B cell (primary cell): Measurements from ENCODE around the gene KMT2A. TPM values are rescaled to one million over a fixed set of nuclear protein-coding genes. Genes with fewer than 3 reads are reported as not detected.

Experiments used
- ATAC-seq: fragments of 200-7000 bp; cut with Tn5 transposase; one replicate; pipeline ENCODE4 v1.10.0; 2021; ENCODE audit warnings: low read depth, mild to moderate bottlenecking, moderate number of reproducible peaks, moderate library complexity
- CTCF ChIA-PET: fragments of 350-600 bp; sonication (Branson Sonifier 250); formaldehyde crosslinking; loops from one replicate; lab custom pipeline; 2021; ENCODE audit warnings: antibody characterized with exemption, inconsistent platforms; lab: Charles Lee
- POLR2A ChIA-PET: fragments of 350-600 bp; sonication (Branson Sonifier 250); formaldehyde crosslinking; loops from one replicate; lab custom pipeline; 2021; ENCODE audit warnings: antibody characterized with exemption; lab: Charles Lee
- DNase-seq: peaks from one replicate; pipeline ENCODE4 v3.0.0; 2013
- H2AFZ ChIP-seq: 2 replicates; pipeline ENCODE4 v1.6.1; 2012; ENCODE audit warnings: mild to moderate bottlenecking, low read depth, low read length; ENCODE audit not compliant: insufficient read depth, poor library complexity, severe bottlenecking
- H3K27ac ChIP-seq, 2 donors: 1 replicate in 1 of 2; 2 replicates in 1 of 2; pipeline ENCODE4 v1.5.1; 2012 to 2013; ENCODE audit warnings: low read length in 2 of 2, mild to moderate bottlenecking in 2 of 2, moderate library complexity in 1 of 2
- H3K27me3 ChIP-seq, 4 experiments: fragments of 200-600 bp in 1 of 4; sonication (generic) in 1 of 4; replicated peaks in 1 of 4; 1 replicate in 2 of 4; 2 replicates in 2 of 4; pipeline versions ENCODE4 v1.6.1 to v1.7.0; 2013 to 2016; ENCODE audit warnings: low read length in 3 of 4, mild to moderate bottlenecking in 2 of 4, mixed read lengths in 1 of 4, moderate library complexity in 1 of 4; ENCODE audit not compliant: insufficient read depth in 4 of 4, control insufficient read depth in 3 of 4; ENCODE audit errors: control extremely low read depth in 1 of 4
- H3K36me3 ChIP-seq, 2 experiments: replicated peaks in 1 of 2; 1 replicate in 1 of 2; 2 replicates in 1 of 2; pipeline versions ENCODE4 v1.6.1 to v1.7.1; 2013; ENCODE audit warnings: low read length in 1 of 2; ENCODE audit not compliant: insufficient read depth in 2 of 2, control insufficient read depth in 1 of 2; ENCODE audit errors: control extremely low read depth in 1 of 2, extremely low read depth in 1 of 2
- H3K4me1 ChIP-seq, 2 donors: fragments of 200-600 bp in 1 of 2; sonication (generic) in 1 of 2; 1 replicate in 1 of 2; 2 replicates in 1 of 2; pipeline versions ENCODE4 v1.5.1 to v1.6.1; 2013 to 2017; ENCODE audit warnings: low read length in 2 of 2; ENCODE audit not compliant: control insufficient read depth in 2 of 2, insufficient read depth in 2 of 2
- H3K4me2 ChIP-seq: replicated peaks from 2 replicates; pipeline ENCODE3; 2012; ENCODE audit warnings: mild to moderate bottlenecking, low read depth, low read length; ENCODE audit not compliant: poor library complexity, severe bottlenecking
- H3K4me3 ChIP-seq, 5 experiments: fragments of 200-600 bp in 1 of 5; sonication (generic) in 1 of 5; 1 replicate in 3 of 5; 2 replicates in 2 of 5; pipeline versions ENCODE4 v1.5.1 to v1.7.0; 2011 to 2016; ENCODE audit warnings: low read length in 4 of 5, mild to moderate bottlenecking in 4 of 5, low read depth in 2 of 5, control low read depth in 1 of 5, moderate library complexity in 1 of 5; ENCODE audit not compliant: insufficient read depth in 1 of 5; ENCODE audit errors: control extremely low read depth in 1 of 5, extremely low read depth in 1 of 5
- H3K79me2 ChIP-seq: fragments of 200-600 bp; sonication (generic); one replicate; pipeline ENCODE4 v1.6.0; 2016; ENCODE audit warnings: low read length; ENCODE audit not compliant: control insufficient read depth, insufficient read depth
- H3K9ac ChIP-seq: fragments of 200-600 bp; sonication (generic); 2 replicates; pipeline ENCODE4 v1.6.1; 2017; ENCODE audit warnings: mild to moderate bottlenecking, low read length, moderate library complexity
- H3K9me3 ChIP-seq, 3 donors: one replicate each; pipeline versions ENCODE4 v1.6.1 to v1.7.1; 2013; ENCODE audit warnings: low read length in 2 of 3; ENCODE audit not compliant: control insufficient read depth in 2 of 3, insufficient read depth in 1 of 3; ENCODE audit errors: control extremely low read depth in 1 of 3
- H4K20me1 ChIP-seq: 2 replicates; pipeline ENCODE4 v1.6.0; 2012; ENCODE audit warnings: mild to moderate bottlenecking, low read length; ENCODE audit not compliant: insufficient read depth, control insufficient read depth, poor library complexity, severe bottlenecking
- H3K27ac Mint-ChIP-seq: one replicate; pipeline ENCODE4 v1.8.0; 2021; ENCODE audit warnings: mixed read lengths
- H3K27me3 Mint-ChIP-seq: one replicate; pipeline ENCODE4 v1.8.0; 2021; ENCODE audit warnings: mixed read lengths
- H3K4me1 Mint-ChIP-seq: one replicate; pipeline ENCODE4 v1.8.0; 2021; ENCODE audit warnings: mixed read lengths
- H3K4me3 Mint-ChIP-seq: one replicate; pipeline ENCODE4 v1.8.0; 2021; ENCODE audit warnings: mixed read lengths
- H3K9me3 Mint-ChIP-seq: one replicate; pipeline ENCODE4 v1.8.0; 2022; ENCODE audit warnings: mixed read lengths; ENCODE audit not compliant: insufficient read depth
- EZH2 ChIP-seq: IDR thresholded peaks from 2 replicates; pipeline ENCODE4 v1.6.1; 2012; ENCODE audit warnings: borderline replicate concordance, low read depth, mild to moderate bottlenecking, moderate library complexity, low read length; ENCODE audit not compliant: insufficient read depth, poor library complexity, severe bottlenecking
- WGBS: methylation state at CpG from one replicate; pipeline ENCODE4 v1.1.5; 2013; ENCODE audit warnings: missing lambda C conversion rate; ENCODE audit not compliant: insufficient coverage; 5-methylcytosine and 5-hydroxymethylcytosine counted together
- intact Hi-C: fragments of 100-400 bp; cut with micrococcal nuclease; formaldehyde crosslinking; loops from one replicate; pipeline ENCODE4 v1.10.0; 2022
- polyA plus RNA-seq: library from polyadenylated mRNA; depleted of rRNA; stranded (reverse); fragments of >200 nt; gene quantifications from 2 replicates; pipeline ENCODE4 v1.2.3, GENCODE V29; 2012
- total RNA-seq, 2 donors: library from RNA; stranded (reverse); fragments of 120-200 nt in 1 of 2; gene quantifications; 1 replicate in 1 of 2; 2 replicates in 1 of 2; pipeline versions ENCODE4 v1.2.3 to v1.2.4, GENCODE V29; 2013 to 2022
- TF ChIP-seq, protein P1 (sequence below): fragments of 200-600 bp; IDR thresholded peaks from one replicate; pipeline ENCODE4 v1.8.0; 2022; ENCODE audit warnings: antibody characterized with exemption, mild to moderate bottlenecking

The KMT2A gene
- total and polyA plus RNA-seq, 2 donors (not counting 1 experiment from before 2014, with no cell fraction given), result 32.1 to 175 TPM

DNA sequence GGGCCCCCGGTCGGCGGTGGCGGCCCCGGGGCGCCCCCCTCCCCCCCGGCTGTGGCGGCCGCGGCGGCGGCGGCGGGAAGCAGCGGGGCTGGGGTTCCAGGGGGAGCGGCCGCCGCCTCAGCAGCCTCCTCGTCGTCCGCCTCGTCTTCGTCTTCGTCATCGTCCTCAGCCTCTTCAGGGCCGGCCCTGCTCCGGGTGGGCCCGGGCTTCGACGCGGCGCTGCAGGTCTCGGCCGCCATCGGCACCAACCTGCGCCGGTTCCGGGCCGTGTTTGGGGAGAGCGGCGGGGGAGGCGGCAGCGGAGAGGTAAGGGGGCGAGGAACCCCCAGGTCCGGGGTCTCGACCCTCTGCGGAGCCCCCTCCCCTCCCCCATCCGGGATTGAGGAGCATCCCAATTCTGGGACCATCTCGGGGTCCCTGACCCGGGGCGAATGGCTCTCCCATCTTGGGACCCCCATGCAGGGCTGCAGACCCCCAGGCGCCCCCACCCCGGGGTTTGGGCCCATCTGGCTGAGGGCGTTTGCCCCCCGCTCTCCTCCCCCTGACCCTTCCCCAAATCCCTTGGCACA lies 431 bp downstream of the KMT2A start:
- CTCF ChIA-PET, result interaction anchor here (1.4 to 2.6 kb wide), 3 partner anchors 8 to 52 kb away, joined by 6 to 11 read pairs (median 7); partner anchors contain the start of gene ATP5MG
- Histone ChIP-seq H3K79me2 (peaks cover 51% of the 10 kb centered on the region), H4K20me1 (peaks cover 45% of the 10 kb centered on the region)

More for the DNA sequence above, 431 bp downstream of the KMT2A start:
- Mint-ChIP-seq H3K4me1 (peaks cover 49% of the 10 kb centered on the region), H3K4me3 (peak overlapping the region; percentile 96), H3K9me3 (no peaks in the 10 kb centered on the region), H3K27ac (peak overlapping the region; percentile 95), H3K27me3 (no peaks in the 10 kb centered on the region)
- Histone ChIP-seq H3K9ac (peak overlapping the region; percentile 77), H3K9me3 (no peaks in the 10 kb centered on the region), H3K36me3 (peaks cover 0 to 7% of the 10 kb centered on the region in 2 experiments), H3K4me2 (peak overlapping the region; percentile 95), H3K4me3 (peak overlapping the region; percentile 66 to 89 (median 80)), H3K27ac (peak overlapping the region; percentile 83 to 94), H3K4me1 (peaks cover 29 to 32% of the 10 kb centered on the region in 2 donors), H2AFZ (peak overlapping the region; percentile 54), H3K27me3 (no peaks in the 10 kb centered on the region)
- POLR2A ChIA-PET, result interaction anchor here (1.2 to 2.5 kb wide), 3 partner anchors 20 to 582 kb away, joined by 3 to 28 read pairs (median 3); partner anchors contain the start of genes ATP5MG, RPS25 and TRAPPC4
- peak; percentile 8 for ATAC-seq
- 0% methylated on average over 50 of the region's 55 CpGs for WGBS
- no peak for TF ChIP-seq EZH2
- TF ChIP-seq, protein P1, sequence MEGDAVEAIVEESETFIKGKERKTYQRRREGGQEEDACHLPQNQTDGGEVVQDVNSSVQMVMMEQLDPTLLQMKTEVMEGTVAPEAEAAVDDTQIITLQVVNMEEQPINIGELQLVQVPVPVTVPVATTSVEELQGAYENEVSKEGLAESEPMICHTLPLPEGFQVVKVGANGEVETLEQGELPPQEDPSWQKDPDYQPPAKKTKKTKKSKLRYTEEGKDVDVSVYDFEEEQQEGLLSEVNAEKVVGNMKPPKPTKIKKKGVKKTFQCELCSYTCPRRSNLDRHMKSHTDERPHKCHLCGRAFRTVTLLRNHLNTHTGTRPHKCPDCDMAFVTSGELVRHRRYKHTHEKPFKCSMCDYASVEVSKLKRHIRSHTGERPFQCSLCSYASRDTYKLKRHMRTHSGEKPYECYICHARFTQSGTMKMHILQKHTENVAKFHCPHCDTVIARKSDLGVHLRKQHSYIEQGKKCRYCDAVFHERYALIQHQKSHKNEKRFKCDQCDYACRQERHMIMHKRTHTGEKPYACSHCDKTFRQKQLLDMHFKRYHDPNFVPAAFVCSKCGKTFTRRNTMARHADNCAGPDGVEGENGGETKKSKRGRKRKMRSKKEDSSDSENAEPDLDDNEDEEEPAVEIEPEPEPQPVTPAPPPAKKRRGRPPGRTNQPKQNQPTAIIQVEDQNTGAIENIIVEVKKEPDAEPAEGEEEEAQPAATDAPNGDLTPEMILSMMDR, result no peak
- intact Hi-C loops, result loop anchor here (1.0 to 10.0 kb wide), 7 partner anchors 52 to 619 kb away; partner anchors contain the start of genes ARCN1, DDX6, MPZL3 and UBE4A
- DNase-seq, result no peak
